Transverse colon (tissue), 4 donors: Measurements from ENCODE around the gene KYNU. TPM values are rescaled to one million over a fixed set of nuclear protein-coding genes. Genes with fewer than 3 reads are reported as not detected.

Experiments
- DNase-seq: peaks from one replicate; pipeline ENCODE4 v3.0.0-alpha.2; 2019
- H3K27ac ChIP-seq, 4 donors: fragments of 200-600 bp; sonication (generic); 2 replicates each; pipeline ENCODE4 v1.5.1; 2016 to 2018; ENCODE audit warnings: inconsistent platforms in 4 of 4
- H3K27me3 ChIP-seq: fragments of 200-600 bp; sonication (generic); 2 replicates; pipeline ENCODE4 v1.5.1; 2017; ENCODE audit warnings: inconsistent platforms
- H3K36me3 ChIP-seq, 4 donors: fragments of 200-600 bp; sonication (generic); 2 replicates each; pipeline ENCODE4 v1.5.1; 2017 to 2019; ENCODE audit warnings: inconsistent platforms in 4 of 4
- H3K4me1 ChIP-seq, 4 donors: fragments of 200-600 bp; sonication (generic); 2 replicates each; pipeline ENCODE4 v1.5.1; 2017 to 2020; ENCODE audit warnings: inconsistent platforms in 4 of 4
- H3K4me3 ChIP-seq, 4 donors: fragments of 200-600 bp; sonication (generic); 1 replicate in 1 of 4; 2 replicates in 3 of 4; pipeline versions ENCODE4 v1.5.1 to v1.6.1; 2017 to 2019; ENCODE audit warnings: inconsistent platforms in 4 of 4
- H3K9me3 ChIP-seq, 2 donors: fragments of 200-600 bp; sonication (generic); 2 replicates each; pipeline ENCODE4 v1.5.1; 2017 to 2019; ENCODE audit warnings: inconsistent platforms in 2 of 2
- EP300 ChIP-seq: sonication (generic); formaldehyde crosslinking; IDR thresholded peaks from one replicate; pipeline ENCODE4 v1.6.1; 2017; ENCODE audit warnings: antibody characterized with exemption, low read depth
- POLR2A ChIP-seq: fragments of 450-650 bp; IDR thresholded peaks from one replicate; pipeline ENCODE4 v1.6.1; 2016; ENCODE audit warnings: antibody characterized with exemption, mild to moderate bottlenecking, moderate library complexity
- POLR2AphosphoS5 ChIP-seq, 3 donors: sonication (generic); formaldehyde crosslinking; IDR thresholded peaks; one replicate each; pipeline ENCODE4 v1.6.1; 2016; ENCODE audit warnings: antibody characterized with exemption in 3 of 3
- WGBS, 2 donors: methylation state at CpG; one replicate each; pipeline ENCODE4 v1.1.5; 2018; ENCODE audit warnings: low coverage in 1 of 2; 5-methylcytosine and 5-hydroxymethylcytosine counted together
- in situ Hi-C, 4 donors: fragments of 200-750 bp; cut with MboI; loops; one replicate each; pipeline versions ENCODE4 v1.15.0 to v1.15.1; 2017; ENCODE audit warnings: low sequenced_read_pairs in 3 of 4, low pct_ligation_motif_present in 1 of 4, low pct_unique_long_range_greater_than_20kb in 1 of 4
- intact Hi-C: fragments of 100-400 bp; cut with DNase I; formaldehyde crosslinking; loops from one replicate; pipeline ENCODE4 v1.15.1; 2023; ENCODE audit warnings: low total_unique reads
- total RNA-seq, 4 donors: library from RNA; depleted of rRNA; stranded (reverse); fragments of >200 nt; gene quantifications; one replicate each; pipeline ENCODE4 v1.1.0, GENCODE V29; 2016
- TF ChIP-seq, protein P1 (sequence below), 5 experiments: fragments of 200-600 bp in 3 of 5; fragments of 450-650 bp in 2 of 5; sonication (generic) in 3 of 5; IDR thresholded peaks; 1 replicate in 2 of 5; 2 replicates in 3 of 5; pipeline ENCODE4 v1.5.1; 2016 to 2017; ENCODE audit warnings: antibody characterized with exemption in 5 of 5, inconsistent platforms in 3 of 5, mild to moderate bottlenecking in 2 of 5, moderate library complexity in 1 of 5

KYNU gene
- total RNA-seq, 4 donors from 2014 or later: 1.2 to 4.6 TPM; not detected in 2

DNA sequence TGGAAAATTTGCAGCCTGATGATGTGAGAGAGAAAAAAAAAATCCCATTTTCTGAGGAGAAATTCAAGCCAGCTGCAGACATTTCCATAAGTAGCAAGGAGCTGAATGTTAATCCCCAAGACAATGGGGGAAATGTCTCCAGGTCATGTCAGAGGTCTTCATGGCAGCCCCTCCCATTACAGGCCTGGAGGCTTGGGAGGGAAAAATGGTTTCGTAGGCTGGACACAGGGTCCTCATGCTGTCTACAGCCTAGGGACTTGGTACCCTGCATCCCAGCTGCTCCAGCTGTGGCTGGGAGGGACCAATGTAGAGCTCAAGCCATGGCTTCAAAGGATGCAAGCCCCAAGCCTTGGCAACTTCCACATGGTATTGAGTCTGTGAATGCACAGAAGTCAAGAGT, 198.2 kb downstream of the KYNU start:
- Histone ChIP-seq H3K4me1 (no peaks in the 10 kb centered on the region), H3K27me3 (no peaks in the 10 kb centered on the region), H3K9me3 (no peaks in the 10 kb centered on the region), H3K36me3 (no peaks in the 10 kb centered on the region), H3K4me3 (no peak overlapping the region), H3K27ac (no peak overlapping the region)
- TF ChIP-seq POLR2A (no peak), POLR2AphosphoS5 (IDR thresholded peaks at IDR 0.05) (no peak), EP300 (no peak)
- TF ChIP-seq, protein P1, sequence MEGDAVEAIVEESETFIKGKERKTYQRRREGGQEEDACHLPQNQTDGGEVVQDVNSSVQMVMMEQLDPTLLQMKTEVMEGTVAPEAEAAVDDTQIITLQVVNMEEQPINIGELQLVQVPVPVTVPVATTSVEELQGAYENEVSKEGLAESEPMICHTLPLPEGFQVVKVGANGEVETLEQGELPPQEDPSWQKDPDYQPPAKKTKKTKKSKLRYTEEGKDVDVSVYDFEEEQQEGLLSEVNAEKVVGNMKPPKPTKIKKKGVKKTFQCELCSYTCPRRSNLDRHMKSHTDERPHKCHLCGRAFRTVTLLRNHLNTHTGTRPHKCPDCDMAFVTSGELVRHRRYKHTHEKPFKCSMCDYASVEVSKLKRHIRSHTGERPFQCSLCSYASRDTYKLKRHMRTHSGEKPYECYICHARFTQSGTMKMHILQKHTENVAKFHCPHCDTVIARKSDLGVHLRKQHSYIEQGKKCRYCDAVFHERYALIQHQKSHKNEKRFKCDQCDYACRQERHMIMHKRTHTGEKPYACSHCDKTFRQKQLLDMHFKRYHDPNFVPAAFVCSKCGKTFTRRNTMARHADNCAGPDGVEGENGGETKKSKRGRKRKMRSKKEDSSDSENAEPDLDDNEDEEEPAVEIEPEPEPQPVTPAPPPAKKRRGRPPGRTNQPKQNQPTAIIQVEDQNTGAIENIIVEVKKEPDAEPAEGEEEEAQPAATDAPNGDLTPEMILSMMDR (IDR thresholded peaks at IDR 0.05): no peak
- intact Hi-C loops (no loop called here), in situ Hi-C loops (no loop called here)
- DNase-seq: no peak
- WGBS, 2 donors: 83 to 100% methylated on average over 1 of the region's 1 CpG

DNA sequence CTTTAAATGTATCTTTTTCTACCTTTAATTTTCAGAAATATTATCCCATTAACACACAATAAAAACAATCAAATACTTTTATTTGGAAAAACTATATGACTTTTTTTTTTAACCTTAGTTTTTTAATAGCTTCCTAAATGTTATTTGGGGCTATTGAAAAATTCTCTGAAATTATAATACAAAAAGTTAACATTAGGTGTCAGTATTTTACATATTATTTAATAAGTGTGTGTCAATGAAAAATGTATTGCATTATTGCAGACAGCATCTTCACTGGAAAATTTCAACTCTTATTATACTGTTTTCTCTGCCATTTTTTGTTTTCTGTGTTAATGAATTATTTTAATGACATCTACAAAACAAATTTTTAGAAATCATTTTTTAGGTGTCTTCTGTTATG, 200.6 kb downstream of the KYNU start:
- no peak for DNase-seq
- in situ Hi-C loops: no loop called here
- no peak overlapping the region for H3K4me3 ChIP-seq
- no peaks in the 10 kb centered on the region for H3K27me3 ChIP-seq
- TF ChIP-seq EP300 (no peak), POLR2AphosphoS5 (IDR thresholded peaks at IDR 0.05) (no peak), POLR2A (no peak)
- TF ChIP-seq, protein P1 (IDR thresholded peaks at IDR 0.05): no peak
- no peaks in the 10 kb centered on the region for H3K36me3 ChIP-seq
- H3K9me3 ChIP-seq: no peaks in the 10 kb centered on the region
- H3K4me1 ChIP-seq: no peaks in the 10 kb centered on the region
- no peak overlapping the region for H3K27ac ChIP-seq
- intact Hi-C loops: no loop called here

DNA sequence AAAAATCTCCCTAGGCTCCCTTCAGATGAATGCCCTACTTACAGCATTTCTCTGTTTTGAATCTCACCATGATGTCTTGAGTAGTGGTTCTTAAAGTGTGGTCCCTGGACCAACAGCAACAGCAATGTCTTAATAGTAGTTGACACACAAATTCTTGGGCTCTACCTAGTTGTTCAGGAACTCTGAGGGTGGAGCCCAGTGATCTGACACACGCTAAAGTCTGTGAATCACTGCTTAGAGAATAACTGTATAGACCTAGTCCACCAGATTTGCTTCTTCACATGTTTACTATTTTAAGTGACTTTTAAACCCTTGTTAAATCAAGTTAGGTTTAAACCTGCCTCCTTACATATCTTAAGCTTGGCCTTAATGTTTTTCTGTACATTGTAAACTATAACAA, 204.2 kb downstream of the KYNU start:
- DNase-seq: no peak
- no peak for TF ChIP-seq POLR2AphosphoS5 (IDR thresholded peaks at IDR 0.05)
- TF ChIP-seq, protein P1 (IDR thresholded peaks at IDR 0.05): no peak
- no peaks in the 10 kb centered on the region for H3K27me3 ChIP-seq
- H3K27ac ChIP-seq: no peak overlapping the region
- 87 to 100% methylated on average over 1 of the region's 1 CpG for WGBS, 2 donors
- no peaks in the 10 kb centered on the region for H3K9me3 ChIP-seq
- H3K4me1 ChIP-seq: no peaks in the 10 kb centered on the region
- intact Hi-C loops: loop anchor here (5.0 kb wide), 1 partner anchor 1646 kb away; no protein-coding TSS in a partner anchor
- H3K4me3 ChIP-seq: no peak overlapping the region
- in situ Hi-C loops: no loop called here
- H3K36me3 ChIP-seq: no peaks in the 10 kb centered on the region

DNA sequence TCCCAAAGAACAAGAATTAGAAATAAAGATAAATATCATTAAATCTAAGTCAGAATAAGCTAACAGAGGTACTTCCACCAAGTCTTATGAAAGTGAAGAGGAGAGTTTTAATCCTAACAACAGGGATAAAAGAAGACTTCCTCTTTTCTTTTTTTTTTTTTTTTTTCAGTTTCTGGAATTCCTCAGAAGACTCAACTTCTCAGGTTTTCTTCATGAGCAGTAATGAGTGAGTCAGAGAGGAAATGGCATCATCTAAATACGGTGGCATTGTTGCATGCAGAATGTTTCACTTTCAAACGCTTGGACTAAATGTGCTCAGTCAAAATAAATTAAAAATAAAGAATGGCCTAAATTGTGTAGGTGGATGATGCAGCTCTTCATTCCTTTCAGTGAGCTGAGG, 206.2 kb downstream of the KYNU start:
- intact Hi-C loops (loop anchor here (5.0 kb wide), 1 partner anchor 1644 kb away; no protein-coding TSS in a partner anchor), in situ Hi-C loops (no loop called here)
- WGBS, 2 donors: 42 to 51% methylated on average over 2 of the region's 2 CpGs
- Histone ChIP-seq H3K9me3 (no peaks in the 10 kb centered on the region), H3K4me3 (no peak overlapping the region), H3K27me3 (no peaks in the 10 kb centered on the region), H3K27ac (no peak overlapping the region), H3K36me3 (no peaks in the 10 kb centered on the region), H3K4me1 (no peaks in the 10 kb centered on the region)
- no peak for TF ChIP-seq POLR2A
- TF ChIP-seq POLR2AphosphoS5 (IDR thresholded peaks at IDR 0.05): no peak
- no peak for TF ChIP-seq EP300
- TF ChIP-seq, protein P1 (IDR thresholded peaks at IDR 0.05): no peak
- no peak for DNase-seq
